Measurements from ENCODE around the gene VSIG10. TPM values are rescaled to one million over a fixed set of nuclear protein-coding genes. Genes with fewer than 3 reads are reported as not detected.

The VSIG10 gene
- polyA plus RNA-seq, 1 donor (not counting 4 experiments of a cell fraction or from before 2014, with no cell fraction given), result 11.4 TPM

DNA sequence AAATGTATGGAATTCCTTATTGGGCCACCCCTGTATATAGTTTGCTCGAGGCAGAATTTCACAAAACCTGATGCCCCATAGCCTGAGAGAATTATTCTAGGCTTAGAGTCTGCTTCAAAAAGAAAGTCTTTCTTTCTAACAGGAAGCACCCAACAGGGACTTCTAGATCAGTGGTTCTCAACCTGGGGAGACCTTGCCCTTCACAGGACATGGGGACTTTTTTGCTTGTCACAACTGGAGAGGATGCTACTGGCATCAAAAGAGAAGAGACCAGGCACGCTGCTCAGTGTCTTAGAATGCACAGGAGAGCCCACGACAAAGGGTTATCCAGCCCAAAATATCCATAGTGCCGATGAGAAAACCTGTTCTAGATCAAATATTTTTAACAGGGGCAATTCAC lies 61.7 kb downstream of the VSIG10 start:
- H3K27ac ChIP-seq (ENCODE audit: control insufficient read depth, insufficient read depth, low read length), result no peak overlapping the region
- H3K4me2 ChIP-seq (ENCODE audit: control insufficient read depth, extremely low read depth, insufficient read depth, low read depth, low read length), result no peak overlapping the region
- H3K27me3 ChIP-seq (ENCODE audit: control insufficient read depth, extremely low read depth, insufficient read depth, low read length), result no peaks in the 10 kb centered on the region
- no peaks in the 10 kb centered on the region for H4K20me1 ChIP-seq (ENCODE audit: control insufficient read depth, extremely low read depth, insufficient read depth, low read length)
- H3K36me3 ChIP-seq (ENCODE audit: control insufficient read depth in 2 of 2, extremely low read depth in 1 of 2, insufficient read depth in 2 of 2, low read length in 2 of 2), result peaks cover 23 to 39% of the 10 kb centered on the region in 2 experiments
- H3K9me1 ChIP-seq (ENCODE audit: control insufficient read depth, extremely low read depth, insufficient read depth, low read length), result no peaks in the 10 kb centered on the region
- H3K79me2 ChIP-seq (ENCODE audit: control insufficient read depth, insufficient read depth, low read length), result peaks cover 8% of the 10 kb centered on the region
- H3K4me1 ChIP-seq (ENCODE audit: control insufficient read depth, extremely low read depth, insufficient read depth, low read length), result no peaks in the 10 kb centered on the region
- dilution Hi-C loops (cut with MboI; ENCODE audit: extremely low pct_ligation_motif_present, low sequenced_read_pairs), result no loop called here
- no peak overlapping the region for H3K9ac ChIP-seq (ENCODE audit: control insufficient read depth, extremely low read depth, insufficient read depth, low read length)
- FAIRE-seq (no peak), DNase-seq (ENCODE audit: low read depth, low spot score) (no peak)
- H3K4me3 ChIP-seq (ENCODE audit: control insufficient read depth in 2 of 3, extremely low read depth in 1 of 3, insufficient read depth in 2 of 3, low read depth in 1 of 3, low read length in 3 of 3), result no peak overlapping the region
- H3K9me3 ChIP-seq (ENCODE audit: control insufficient read depth, low read depth, low read length), result no peaks in the 10 kb centered on the region
- no peak overlapping the region for H2AFZ ChIP-seq (ENCODE audit: control insufficient read depth, low read length)
- no peak for TF ChIP-seq EZH2 (IDR thresholded peaks at IDR 0.05; ENCODE audit: low read length)

DNA sequence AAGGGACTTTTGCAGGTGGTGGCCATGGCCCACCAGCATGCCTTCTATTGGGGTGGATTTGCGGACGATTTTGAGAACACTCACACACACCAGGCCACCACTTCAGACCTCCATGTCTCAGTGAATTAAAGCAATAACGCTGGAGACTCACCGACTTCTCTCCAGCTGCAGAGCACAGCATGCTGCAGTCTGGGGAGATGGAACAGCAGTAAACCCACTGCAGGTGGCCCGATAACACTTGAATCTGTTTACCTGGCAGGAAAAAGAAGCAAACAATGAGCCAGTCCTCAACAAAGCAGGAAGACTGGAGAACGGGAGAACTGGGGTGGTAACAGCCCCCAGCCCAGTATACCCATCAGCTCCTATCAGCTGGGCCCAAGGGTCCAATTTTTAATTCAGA lies 65.7 kb downstream of the VSIG10 start:
- Histone ChIP-seq H3K36me3 (ENCODE audit: control insufficient read depth in 2 of 2, extremely low read depth in 1 of 2, insufficient read depth in 2 of 2, low read length in 2 of 2) (peaks cover 41 to 56% of the 10 kb centered on the region in 2 experiments), H3K27ac (ENCODE audit: control insufficient read depth, insufficient read depth, low read length) (no peak overlapping the region), H3K79me2 (ENCODE audit: control insufficient read depth, insufficient read depth, low read length) (peaks cover 2% of the 10 kb centered on the region), H4K20me1 (ENCODE audit: control insufficient read depth, extremely low read depth, insufficient read depth, low read length) (no peaks in the 10 kb centered on the region), H3K9me1 (ENCODE audit: control insufficient read depth, extremely low read depth, insufficient read depth, low read length) (no peaks in the 10 kb centered on the region), H2AFZ (ENCODE audit: control insufficient read depth, low read length) (no peak overlapping the region), H3K4me3 (ENCODE audit: control insufficient read depth in 2 of 3, extremely low read depth in 1 of 3, insufficient read depth in 2 of 3, low read depth in 1 of 3, low read length in 3 of 3) (no peak overlapping the region), H3K4me2 (ENCODE audit: control insufficient read depth, extremely low read depth, insufficient read depth, low read depth, low read length) (no peak overlapping the region), H3K9ac (ENCODE audit: control insufficient read depth, extremely low read depth, insufficient read depth, low read length) (no peak overlapping the region), H3K27me3 (ENCODE audit: control insufficient read depth, extremely low read depth, insufficient read depth, low read length) (no peaks in the 10 kb centered on the region), H3K4me1 (ENCODE audit: control insufficient read depth, extremely low read depth, insufficient read depth, low read length) (no peaks in the 10 kb centered on the region), H3K9me3 (ENCODE audit: control insufficient read depth, low read depth, low read length) (no peaks in the 10 kb centered on the region)
- TF ChIP-seq EZH2 (IDR thresholded peaks at IDR 0.05; ENCODE audit: low read length), result no peak
- TF ChIP-seq, protein P1, sequence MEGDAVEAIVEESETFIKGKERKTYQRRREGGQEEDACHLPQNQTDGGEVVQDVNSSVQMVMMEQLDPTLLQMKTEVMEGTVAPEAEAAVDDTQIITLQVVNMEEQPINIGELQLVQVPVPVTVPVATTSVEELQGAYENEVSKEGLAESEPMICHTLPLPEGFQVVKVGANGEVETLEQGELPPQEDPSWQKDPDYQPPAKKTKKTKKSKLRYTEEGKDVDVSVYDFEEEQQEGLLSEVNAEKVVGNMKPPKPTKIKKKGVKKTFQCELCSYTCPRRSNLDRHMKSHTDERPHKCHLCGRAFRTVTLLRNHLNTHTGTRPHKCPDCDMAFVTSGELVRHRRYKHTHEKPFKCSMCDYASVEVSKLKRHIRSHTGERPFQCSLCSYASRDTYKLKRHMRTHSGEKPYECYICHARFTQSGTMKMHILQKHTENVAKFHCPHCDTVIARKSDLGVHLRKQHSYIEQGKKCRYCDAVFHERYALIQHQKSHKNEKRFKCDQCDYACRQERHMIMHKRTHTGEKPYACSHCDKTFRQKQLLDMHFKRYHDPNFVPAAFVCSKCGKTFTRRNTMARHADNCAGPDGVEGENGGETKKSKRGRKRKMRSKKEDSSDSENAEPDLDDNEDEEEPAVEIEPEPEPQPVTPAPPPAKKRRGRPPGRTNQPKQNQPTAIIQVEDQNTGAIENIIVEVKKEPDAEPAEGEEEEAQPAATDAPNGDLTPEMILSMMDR (optimal IDR thresholded peaks at IDR 0.05 in 1 of 3, IDR thresholded peaks at IDR 0.05 in 1 of 3, conservative IDR thresholded peaks at IDR 0.05 in 1 of 3; ENCODE audit: extremely low read depth in 1 of 3, insufficient read depth in 2 of 3, low read length in 3 of 3), result no peak
- dilution Hi-C loops (cut with MboI; ENCODE audit: extremely low pct_ligation_motif_present, low sequenced_read_pairs), result no loop called here
- DNase-seq (ENCODE audit: low read depth, low spot score), result no peak
- FAIRE-seq, result no peak
